Kidney (tissue), 14 donors: ENCODE data around the gene SOCS6. TPM values are rescaled to one million over a fixed set of nuclear protein-coding genes. Genes with fewer than 3 reads are reported as not detected.

Experiments
- DNase-seq, 5 donors: peaks; one replicate each; pipeline ENCODE4 v3.0.0-alpha.2; 2013 to 2020
- FAIRE-seq: peaks from 2 replicates; lab custom pipeline; 2012; peaks lifted over from hg19 to GRCh38; lab: Jason Lieb, UNC
- H3K27ac ChIP-seq, 2 donors: one replicate each; pipeline ENCODE4 v1.7.0; 2013; ENCODE audit warnings: low read depth in 2 of 2, low read length in 2 of 2, inconsistent platforms in 1 of 2
- H3K27me3 ChIP-seq: one replicate; pipeline ENCODE4 v1.7.1; 2013; ENCODE audit warnings: low read length, inconsistent platforms; ENCODE audit not compliant: control insufficient read depth, insufficient read depth
- H3K36me3 ChIP-seq, 3 donors: one replicate each; pipeline versions ENCODE4 v1.7.0 to v1.7.1; 2013; ENCODE audit warnings: low read length in 3 of 3, control low read depth in 1 of 3, inconsistent platforms in 1 of 3; ENCODE audit not compliant: insufficient read depth in 3 of 3, control insufficient read depth in 2 of 3
- H3K4me1 ChIP-seq, 3 donors: one replicate each; pipeline versions ENCODE4 v1.7.0 to v1.7.1; 2013; ENCODE audit warnings: low read length in 3 of 3, inconsistent platforms in 1 of 3, low read depth in 1 of 3; ENCODE audit not compliant: control insufficient read depth in 2 of 3, insufficient read depth in 2 of 3
- H3K4me3 ChIP-seq, 3 donors: one replicate each; pipeline versions ENCODE4 v1.7.0 to v1.8.1; 2013; ENCODE audit warnings: low read length in 3 of 3, control low read depth in 1 of 3, inconsistent platforms in 1 of 3
- H3K9ac ChIP-seq, 3 donors: one replicate each; pipeline versions ENCODE4 v1.7.0 to v1.7.1; 2013; ENCODE audit warnings: low read length in 3 of 3, control low read depth in 1 of 3, inconsistent platforms in 1 of 3
- H3K9me3 ChIP-seq, 3 donors: one replicate each; pipeline versions ENCODE4 v1.7.0 to v1.7.1; 2013; ENCODE audit warnings: low read length in 3 of 3, control low read depth in 1 of 3, inconsistent platforms in 1 of 3; ENCODE audit not compliant: control insufficient read depth in 2 of 3, insufficient read depth in 1 of 3
- CTCF ChIP-seq: IDR thresholded peaks from 3 replicates; pipeline ENCODE4 v1.5.1; 2012; ENCODE audit warnings: mild to moderate bottlenecking, moderate library complexity, borderline replicate concordance; ENCODE audit not compliant: insufficient read depth; ENCODE audit errors: extremely low read depth
- intact Hi-C: fragments of 100-400 bp; cut with DNase I; formaldehyde crosslinking; loops from one replicate; pipeline ENCODE4 v1.11.1; 2022
- polyA plus RNA-seq: library from polyadenylated mRNA; stranded (reverse); fragments of 350-450 nt; fragmentation: Illumina TruSeq; extraction: RNeasy Lipid Tissue Mini Kit (QIAGEN cat#74804); gene quantifications from one replicate; pipeline ENCODE4 v1.2.3, GENCODE V29; 2014; ENCODE audit warnings: low read depth, low replicate concordance; ENCODE audit not compliant: insufficient read depth
- total RNA-seq: library from RNA; stranded (reverse); fragmentation: NEBNext Ultra II Directional; extraction: Animal tissue kit (Norgen Biotek cat#: 25700); gene quantifications from one replicate; pipeline ENCODE4 v1.2.1, GENCODE V29; 2021
- donor health status: control.
- donor health status: control.
- donor health status: control.
- donor health status: control.
- donor health status: control.
- donor health status: DM: yes; HTN: yes; CAD: no.
- donor health status: Normal renal cell carcinoma (clear cell type).

Gene SOCS6
- total and polyA plus RNA-seq, 2 donors from 2014 or later, result 5.1 to 18.7 TPM

- Histone ChIP-seq H3K9me3 (no peaks in the 10 kb centered on the region), H3K36me3 (no peaks in the 10 kb centered on the region), H3K27ac (no peak overlapping the region), H3K27me3 (no peaks in the 10 kb centered on the region), H3K4me3 (no peak overlapping the region), H3K4me1 (peaks cover 0 to 3% (median 0%) of the 10 kb centered on the region in 3 donors), H3K9ac (no peak overlapping the region)
- intact Hi-C loops, result no loop called here
- DNase-seq (no peak), FAIRE-seq (no peak)
- no peak for TF ChIP-seq CTCF
These were observed 21.9 kb downstream of the SOCS6 start for GRCh38 chr18:70310560-70311320.

- H3K9ac ChIP-seq, result no peak overlapping the region
- FAIRE-seq (no peak), DNase-seq (no peak)
- intact Hi-C loops, result no loop called here
- no peaks in the 10 kb centered on the region for H3K9me3 ChIP-seq
- H3K27me3 ChIP-seq, result no peaks in the 10 kb centered on the region
- TF ChIP-seq CTCF, result no peak
- H3K4me3 ChIP-seq, result no peak overlapping the region
- no peak overlapping the region for H3K27ac ChIP-seq
- H3K4me1 ChIP-seq, result peaks cover 0 to 3% (median 0%) of the 10 kb centered on the region in 3 donors
- no peaks in the 10 kb centered on the region for H3K36me3 ChIP-seq
These were observed 22.9 kb downstream of the SOCS6 start for GRCh38 chr18:70311726-70312125.

- no peak for TF ChIP-seq CTCF
- H3K9ac ChIP-seq, result no peak overlapping the region
- no peak for FAIRE-seq
- DNase-seq, result no peak
- intact Hi-C loops, result no loop called here
- H3K4me1 ChIP-seq, result peaks cover 0 to 3% (median 0%) of the 10 kb centered on the region in 3 donors
- H3K27ac ChIP-seq, result no peak overlapping the region
- no peaks in the 10 kb centered on the region for H3K36me3 ChIP-seq
- H3K27me3 ChIP-seq, result no peaks in the 10 kb centered on the region
- no peak overlapping the region for H3K4me3 ChIP-seq
- no peaks in the 10 kb centered on the region for H3K9me3 ChIP-seq
These were observed 24.8 kb downstream of the SOCS6 start for GRCh38 chr18:70313640-70314039.
